Activated CD8-positive, alpha-beta memory T cell treated with anti-CD3 and anti-CD28 coated beads for 48 hours (primary cell): ENCODE results near the gene MED12L.

Source experiments
- DNase-seq, 3 experiments: peaks; one replicate each; pipeline ENCODE4 v3.0.0-alpha.2; 2020; ENCODE audit warnings: low read depth in 2 of 3, low spot score in 2 of 3

Gene MED12L

DNA sequence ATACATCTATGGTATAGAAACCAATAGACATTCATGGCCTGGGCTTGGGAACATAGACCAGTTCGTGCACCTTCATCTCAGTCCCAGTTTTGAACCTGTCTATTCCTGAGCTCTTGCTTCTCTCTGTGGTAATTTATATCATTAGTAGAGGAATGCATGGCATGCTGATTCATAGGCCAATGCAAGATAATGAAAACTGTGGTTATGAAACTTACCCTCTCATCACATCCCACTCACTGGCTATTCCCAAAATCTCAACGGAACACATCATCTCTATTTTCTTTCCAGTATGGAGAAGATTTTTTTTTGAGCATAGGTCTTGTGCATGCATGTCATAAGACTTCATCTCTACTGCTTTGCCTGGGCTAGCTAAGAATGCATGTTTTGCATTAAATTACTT, 317.8 kb downstream of the MED12L start:
- no peak for DNase-seq

DNA sequence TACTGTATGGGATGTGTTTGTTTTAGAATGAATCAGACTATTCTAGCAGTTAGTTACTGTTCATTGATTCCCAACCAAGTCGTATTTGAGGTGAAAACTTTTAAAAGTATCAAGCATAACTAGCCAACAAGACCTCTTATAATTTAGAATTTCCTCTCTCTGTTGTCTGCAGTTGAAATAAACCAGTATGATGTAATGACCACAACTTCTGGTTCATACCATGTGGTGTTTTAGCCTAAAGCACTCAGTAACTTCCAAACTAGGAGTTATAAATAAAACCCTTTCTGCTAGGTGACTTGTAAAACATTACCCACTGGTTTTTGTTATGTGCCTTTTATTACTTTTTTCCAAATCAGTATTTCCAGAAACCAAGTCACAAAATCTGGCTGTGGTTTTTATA, 318.9 kb downstream of the MED12L start:
- DNase-seq: no peak

DNA sequence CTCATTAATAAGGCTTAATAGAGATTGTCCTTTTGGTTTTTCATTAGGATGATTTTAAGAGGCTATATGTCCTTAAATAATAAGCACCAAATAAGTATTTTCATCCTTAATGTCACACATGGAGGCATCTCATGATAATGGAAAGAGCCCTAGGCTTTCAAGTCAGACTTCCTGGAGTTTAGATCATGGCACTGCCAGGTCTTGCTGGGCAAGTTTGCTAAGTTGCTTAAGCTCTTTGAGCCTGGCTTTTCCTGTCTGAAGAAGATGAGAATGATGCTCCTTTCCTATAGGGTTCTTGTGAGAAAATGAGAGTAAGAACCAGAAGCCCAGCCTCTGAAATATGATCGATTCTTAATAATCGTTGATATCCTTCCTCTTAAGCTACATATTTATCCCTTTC, 322.5 kb downstream of the MED12L start:
- no peak for DNase-seq

DNA sequence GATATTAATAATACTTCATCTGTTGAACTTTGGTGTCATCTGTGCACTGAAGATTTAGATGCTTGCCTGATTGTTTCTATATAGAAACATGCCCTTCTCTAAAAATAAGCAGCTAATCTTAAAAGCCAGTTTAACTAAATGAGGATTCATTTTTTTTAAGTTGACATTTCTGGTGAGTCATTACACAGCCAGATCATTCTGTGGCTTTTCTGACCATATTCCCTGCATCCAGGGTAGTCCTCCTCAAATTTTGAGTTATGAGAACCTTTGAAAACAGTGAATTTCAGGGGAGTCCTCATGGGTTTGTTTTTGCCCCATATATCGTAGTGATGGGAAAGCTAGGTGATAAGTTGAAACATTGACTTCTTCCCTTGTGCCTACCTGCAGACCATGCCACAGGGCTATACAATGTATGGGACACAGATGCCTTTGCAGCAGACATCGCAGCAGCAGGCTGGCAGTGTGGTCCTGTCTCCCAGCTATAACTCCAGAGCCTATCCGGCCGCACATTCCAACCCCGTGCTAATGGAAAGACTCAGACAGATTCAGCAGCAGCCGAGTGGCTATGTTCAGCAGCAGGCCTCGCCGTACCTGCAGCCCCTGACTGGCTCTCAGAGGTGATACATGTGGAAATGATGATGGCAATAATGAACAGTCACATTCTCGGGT, 325.6 kb downstream of the MED12L start:
- DNase-seq: no peak

DNA sequence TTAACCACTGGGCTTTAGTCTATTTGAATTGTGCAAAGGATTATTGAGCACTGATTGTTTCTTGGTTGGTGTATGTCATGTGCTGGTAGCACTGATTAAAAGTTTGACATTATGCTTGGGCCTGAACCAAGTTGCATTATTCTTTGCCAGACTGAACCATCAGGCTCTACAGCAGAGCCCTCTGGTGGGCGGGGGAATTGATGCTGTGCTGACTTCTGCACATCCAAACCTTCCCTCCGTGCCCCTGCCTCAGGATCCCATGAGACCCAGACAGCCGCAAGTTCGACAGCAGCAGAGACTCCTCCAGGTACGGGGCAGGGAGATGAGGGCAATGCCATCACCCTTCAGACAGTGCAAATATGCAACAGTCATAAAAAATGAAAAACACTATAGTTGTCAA, 327.5 kb downstream of the MED12L start:
- no peak for DNase-seq

DNA sequence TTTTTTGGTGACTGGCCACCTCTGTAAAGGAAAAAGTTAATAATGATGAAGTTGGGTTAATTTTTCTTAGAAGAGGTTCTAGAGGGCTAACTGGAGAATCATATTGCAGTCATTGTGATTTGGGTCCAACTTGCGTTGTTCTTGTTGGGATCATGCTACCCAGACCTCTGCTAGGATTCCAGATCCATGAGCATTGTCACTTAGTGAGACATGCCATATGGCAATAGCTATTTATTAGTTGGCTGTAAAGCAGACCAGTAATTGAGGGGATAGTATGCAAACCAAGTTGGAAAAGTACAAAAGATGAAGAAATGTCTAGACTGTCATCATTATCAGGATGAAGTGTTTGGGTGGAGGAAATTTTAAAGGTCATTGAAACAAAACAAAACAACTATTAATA, 329.8 kb downstream of the MED12L start:
- DNase-seq: no peak

DNA sequence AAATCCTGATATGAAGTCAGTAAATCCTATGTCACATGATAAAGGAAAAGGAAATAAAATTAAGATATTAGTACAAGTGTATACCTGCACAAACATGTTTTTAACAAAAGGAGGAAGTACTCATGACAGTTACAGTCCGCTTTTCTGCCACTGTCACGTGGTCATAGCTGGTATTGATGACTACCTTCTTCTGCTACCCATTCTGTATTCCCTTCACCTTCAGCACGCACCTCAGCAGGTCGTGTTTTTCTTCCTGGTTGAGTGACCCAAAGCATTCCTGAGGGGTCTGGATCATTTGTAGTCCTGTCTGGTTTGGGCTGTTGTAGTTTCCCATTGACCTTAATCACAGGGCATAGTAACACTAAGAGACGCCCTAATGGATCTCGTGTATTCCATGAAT, 334.3 kb downstream of the MED12L start:
- no peak for DNase-seq

DNA sequence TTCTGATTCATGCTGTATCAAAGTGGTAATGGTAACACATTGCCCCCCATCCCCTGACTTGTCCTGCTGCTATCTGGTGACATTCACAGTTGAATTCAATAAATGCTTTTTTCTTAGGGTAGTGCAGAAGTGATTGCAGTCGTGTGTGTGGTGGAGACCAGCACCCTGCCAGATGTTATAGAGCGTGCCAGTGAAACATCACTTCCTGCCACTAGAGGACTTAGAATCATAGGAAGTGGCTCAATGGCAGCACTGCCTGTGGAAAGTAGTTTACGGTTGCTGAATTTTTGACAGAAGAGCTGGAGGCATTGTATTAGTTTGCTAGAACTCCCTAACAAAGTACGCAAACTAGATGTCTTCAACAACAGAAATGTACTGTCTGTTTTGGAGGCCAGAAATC, 336.5 kb downstream of the MED12L start:
- DNase-seq: no peak

DNA sequence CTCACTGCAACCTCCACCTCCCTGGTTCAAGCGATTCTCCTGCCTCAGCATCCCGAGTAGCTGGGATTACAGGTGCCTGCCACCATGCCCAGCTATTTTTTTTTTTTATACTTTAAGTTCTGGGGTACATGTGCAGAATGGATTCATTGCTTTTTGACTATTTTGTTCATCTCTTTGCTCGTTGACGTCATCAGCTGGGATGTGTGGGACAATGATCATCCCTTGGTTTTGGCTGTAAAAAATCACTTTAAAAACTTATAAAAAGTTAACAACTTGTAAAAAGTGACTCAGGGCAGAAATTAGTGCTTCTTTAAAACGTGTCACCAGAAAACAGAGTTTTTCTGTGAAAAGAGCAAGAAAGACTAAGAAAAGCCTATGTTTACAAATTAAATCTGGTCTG, 337.6 kb downstream of the MED12L start:
- no peak for DNase-seq

DNA sequence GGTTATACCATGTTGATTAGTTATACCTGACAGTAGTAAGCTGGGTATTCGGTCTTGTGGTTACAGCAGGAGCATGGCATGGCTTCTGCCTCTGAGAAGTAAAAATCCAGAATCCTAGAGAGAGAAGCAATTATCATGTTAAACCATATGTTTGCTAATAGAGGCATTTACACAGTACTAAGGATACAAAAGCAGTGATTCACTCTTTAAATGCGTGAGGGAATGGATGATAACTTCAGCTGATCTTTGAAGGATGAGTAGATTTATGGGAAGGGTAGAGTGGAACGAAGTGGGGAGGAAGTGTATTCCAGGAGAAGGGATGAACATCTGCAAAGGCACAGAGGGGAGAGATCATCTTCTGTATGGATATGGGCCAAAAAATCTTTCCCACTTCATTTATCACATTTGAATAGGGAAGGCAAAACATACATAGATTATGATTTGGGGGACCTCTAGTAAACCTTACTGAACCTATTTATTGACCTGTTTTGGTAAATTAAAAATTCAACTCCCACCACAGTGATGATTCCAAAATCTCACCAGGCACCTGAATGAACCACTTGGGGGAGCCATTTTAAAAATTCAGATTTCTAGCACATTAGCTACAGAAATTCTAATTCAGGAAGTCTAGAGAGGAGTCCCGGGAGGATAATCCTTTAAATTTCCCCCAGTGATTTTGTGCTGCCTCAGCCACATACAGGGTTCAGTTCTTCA, 340.3 kb downstream of the MED12L start:
- DNase-seq: no peak

DNA sequence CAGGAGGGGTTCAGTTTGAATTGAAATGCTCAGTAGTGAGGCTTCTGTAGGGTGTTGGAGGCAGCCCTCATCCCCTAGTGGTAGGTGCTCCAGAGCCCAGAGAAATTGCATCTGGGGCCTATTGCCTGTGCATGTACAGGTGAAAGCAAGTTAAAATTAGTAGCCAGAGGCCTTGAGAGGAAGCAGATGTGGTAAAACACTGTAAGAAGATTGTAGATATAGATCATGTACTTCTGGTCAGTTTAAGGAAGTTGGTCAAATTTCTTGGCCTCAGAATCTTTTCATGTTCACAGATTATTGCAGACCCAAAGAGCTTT, 340.8 kb downstream of the MED12L start:
- DNase-seq: no peak

DNA sequence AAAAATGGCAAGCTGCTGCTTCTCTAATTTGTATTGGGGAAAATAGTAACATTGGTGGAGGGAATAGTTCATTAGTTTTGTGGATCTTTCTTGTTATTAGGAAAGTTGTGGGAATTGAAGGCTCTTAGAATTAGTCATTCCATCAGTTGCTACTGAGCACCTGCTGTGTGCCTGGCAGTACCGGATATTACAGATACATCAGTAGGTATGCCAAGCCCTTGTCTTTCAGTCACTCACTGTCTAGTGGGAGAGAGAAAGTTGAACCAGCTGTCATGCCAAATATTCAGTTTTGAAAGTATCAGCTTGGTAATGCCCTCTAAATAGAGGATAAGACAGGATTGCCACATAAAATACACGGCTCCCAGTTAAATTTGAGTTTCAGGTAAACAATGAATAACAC, 342.9 kb downstream of the MED12L start:
- DNase-seq: no peak

DNA sequence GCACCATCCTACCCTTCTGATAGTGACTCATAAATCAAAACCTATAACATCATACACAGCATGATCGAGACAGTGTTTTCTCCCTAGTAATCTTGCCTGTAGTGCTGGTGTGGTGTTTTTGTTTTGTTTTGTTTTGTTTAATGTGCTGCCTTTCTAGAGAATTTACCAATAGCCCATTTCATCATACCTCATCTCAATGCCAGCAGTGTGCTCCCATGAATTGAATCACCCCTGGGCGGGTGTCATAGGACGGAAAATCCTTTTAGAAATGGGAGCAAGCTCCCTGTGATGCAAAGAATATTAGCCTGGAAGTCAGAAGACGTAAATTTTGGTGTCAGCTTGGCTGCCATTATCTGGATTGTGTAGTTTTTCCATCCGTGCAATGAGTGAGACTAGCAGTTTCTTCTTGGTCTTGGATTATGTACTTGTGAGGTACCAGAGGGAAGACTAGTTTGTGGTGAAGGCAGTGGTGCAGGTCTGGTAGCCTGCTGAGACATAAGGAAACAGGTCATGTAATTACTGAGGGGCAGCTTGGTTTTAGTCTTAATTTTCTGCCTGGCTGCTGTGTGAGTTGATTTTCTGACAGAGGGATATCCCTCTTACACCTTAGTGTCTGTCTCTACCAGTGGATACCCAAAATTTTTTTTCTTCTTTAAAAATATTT, 345.5 kb downstream of the MED12L start:
- no peak for DNase-seq

DNA sequence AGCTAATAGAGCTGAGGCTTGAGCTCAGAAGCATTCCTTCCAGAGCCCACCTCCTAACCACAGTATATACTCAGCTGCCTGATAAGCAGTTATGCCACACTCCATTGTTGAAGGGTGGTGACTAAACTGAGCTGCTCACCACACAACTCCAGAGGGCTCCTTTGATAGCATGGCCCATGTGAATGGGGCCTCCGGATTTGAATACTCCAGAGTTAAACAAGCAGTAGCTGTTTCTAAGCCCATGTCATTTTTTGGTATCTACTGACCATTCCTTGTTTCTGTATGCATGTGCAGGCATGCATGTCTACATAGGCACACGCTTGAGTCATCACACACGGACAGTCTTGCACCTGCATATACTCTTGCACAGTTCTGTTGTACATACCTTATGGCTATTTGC, 346.5 kb downstream of the MED12L start:
- DNase-seq: no peak

DNA sequence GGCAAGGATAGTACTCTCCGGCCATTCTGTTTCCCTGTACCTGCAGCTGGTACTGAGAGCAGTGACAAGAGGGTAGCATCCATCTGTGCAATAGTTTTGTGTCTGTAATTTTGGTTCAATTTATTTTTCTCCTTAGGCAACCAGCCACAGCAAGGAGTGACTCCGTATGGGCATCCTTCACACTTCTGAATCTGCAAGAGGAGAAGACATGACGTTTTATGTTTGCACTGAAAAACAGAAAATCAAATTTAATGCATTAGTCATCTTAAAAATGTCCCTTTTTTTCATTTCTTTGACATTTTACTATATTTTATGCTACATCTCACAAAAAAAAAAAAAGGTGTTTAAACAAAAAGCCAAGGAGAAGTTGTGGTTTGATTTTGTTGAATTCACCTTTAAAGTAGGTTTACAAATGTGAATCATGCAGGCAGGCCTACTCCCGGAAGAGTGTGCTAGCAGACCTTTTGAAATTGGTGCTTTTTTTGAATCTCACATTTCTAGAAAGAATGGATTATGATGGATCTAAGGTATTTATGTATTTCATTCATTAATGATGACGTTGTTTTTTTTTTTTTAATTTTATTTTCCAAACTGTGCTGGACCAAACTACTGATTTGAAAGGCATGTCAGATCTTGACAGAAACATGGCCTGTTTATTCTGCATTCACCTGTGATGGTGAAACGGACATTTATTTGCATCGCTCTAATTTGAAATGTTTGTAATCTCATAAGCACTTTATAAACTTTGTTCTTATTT, 347.3 kb downstream of the MED12L start:
- DNase-seq: no peak

DNA sequence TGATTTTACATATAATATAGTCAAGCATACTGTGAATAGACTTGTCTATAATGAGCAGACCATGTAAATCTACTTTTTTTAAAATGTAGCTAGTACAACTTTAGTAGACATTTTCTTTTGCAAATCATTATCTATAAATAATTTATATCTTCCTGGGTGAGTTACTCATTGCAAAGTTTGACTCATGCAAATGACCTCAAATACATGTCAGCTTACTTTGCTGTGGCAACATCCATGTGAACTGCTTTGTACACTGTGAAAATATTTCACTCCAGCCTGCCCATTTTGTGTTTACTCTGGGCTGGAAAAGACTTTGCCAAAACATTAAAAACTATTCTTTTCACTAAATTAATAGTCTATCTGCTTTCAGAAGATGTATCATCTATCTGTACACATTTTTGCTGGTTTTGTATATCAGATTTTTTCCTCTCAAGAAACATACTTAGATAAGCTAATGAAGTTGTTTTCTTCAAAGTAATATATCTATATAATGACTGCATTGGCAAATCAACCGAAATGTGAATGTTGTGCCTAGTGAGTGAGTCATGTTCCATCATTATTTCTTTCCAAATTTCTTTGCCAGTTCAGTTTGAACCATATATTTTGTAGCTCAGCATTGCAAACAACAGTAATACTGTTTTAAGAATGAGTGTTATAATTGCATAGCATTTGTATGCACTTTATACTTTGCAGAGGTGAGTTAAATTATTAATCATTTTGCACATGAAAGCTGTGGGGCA, 348.9 kb downstream of the MED12L start:
- no peak for DNase-seq

DNA sequence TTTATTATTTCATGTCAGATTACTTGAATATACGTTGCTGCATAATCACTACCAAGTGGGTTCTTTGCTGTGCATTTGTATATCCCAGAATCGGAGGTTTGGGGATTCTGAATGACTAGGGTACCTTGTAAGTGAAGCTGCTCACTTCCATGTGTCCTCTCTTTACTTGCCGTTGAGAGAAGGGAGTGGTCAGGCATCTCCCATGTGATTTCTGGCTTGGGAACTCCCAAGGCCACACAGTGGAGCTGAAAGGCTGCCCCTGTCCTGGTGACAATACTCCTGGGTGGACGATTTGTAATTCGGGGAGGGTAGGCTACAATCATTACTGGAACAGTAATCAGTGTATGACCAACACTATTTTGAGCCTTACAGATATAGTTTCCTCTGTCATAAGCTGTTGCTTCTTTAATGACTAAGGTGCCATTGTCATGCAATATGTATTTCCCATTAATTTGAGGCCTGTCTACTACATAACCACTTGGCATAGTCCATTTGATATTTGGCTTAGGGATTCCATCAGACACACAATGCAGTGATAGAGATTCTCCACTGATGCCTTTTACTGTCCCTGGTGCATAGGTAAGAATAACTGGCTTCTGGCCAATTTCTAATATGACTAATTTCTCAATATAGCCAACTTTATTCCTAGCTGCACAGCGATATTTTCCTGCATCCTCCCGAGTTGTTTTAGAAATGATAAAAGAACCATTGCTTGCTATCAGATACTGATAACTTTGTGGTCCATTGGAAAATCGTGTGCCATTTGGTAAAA, 351.4 kb downstream of the MED12L start:
- DNase-seq: no peak

DNA sequence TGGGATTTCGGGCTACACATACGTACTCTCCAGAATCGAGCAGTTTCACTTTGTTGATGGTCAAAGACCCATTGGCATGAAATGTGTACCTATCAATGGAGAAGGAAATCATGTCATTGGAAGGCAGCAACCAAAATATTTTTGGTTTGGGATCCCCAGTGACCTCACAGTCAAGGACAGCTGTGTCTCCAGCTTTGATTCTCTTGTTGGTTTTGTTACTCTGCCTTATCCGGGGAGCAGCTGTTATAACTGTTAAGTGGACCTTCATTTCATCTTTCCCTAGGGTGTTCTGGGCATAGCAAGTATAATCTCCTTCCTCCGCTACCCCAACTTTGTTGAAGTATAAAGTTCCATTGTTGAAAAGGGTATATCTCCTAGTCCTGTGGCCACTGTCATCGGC, 352.4 kb downstream of the MED12L start:
- no peak for DNase-seq

DNA sequence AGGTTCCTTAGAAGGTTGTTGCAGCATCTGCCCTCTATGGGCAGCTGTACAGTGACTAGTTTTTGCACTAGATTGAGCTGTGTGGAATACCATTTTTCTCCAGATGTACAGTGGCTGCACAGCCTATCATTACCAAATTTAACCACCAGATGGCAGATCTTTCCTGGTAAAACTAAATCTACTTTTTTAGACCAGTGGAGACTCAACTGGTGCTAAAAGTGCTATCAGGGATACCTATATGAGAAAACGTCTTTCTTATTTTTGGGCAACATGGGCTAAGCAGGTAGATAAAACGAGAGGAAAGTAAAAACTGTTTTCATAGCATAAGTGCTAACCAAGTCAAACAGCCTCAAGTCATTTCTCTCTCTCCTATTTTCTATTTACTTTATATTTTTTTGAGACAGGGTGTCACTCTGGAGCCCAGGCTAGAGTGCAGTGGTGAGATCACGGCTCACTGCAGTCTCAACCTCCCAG, 354.2 kb downstream of the MED12L start:
- no peak for DNase-seq

DNA sequence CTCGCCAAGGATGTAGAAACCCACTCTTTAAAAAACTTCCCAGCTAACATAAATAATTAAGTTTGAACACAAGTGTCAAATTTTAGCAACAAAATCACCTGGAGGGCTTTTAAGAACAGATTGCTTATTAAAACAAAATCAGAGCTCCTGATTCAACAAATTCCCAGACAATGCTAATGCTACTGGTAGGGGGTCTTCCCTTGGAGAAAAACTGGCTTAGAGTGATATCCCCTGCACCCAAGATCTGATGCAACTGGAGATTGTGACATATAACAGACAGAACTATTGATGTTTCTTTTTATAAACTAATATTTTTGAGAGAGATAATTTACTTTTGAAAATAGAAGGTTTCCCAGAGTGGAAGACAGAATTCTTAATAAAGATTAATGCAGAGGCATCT, 355.5 kb downstream of the MED12L start:
- DNase-seq: no peak
